CD4-positive, CD25-positive, alpha-beta regulatory T cell (primary cell): ENCODE data around the gene PTPRZ1. TPM values are rescaled to one million over a fixed set of nuclear protein-coding genes. Genes with fewer than 3 reads are reported as not detected.

Source experiments
- ATAC-seq, 2 donors: fragments of 150-1000 bp; cut with Tn5 transposase; one replicate each; pipeline ENCODE4 v1.10.0; 2021; ENCODE audit warnings: low read depth in 2 of 2, moderate number of reproducible peaks in 2 of 2, moderate library complexity in 1 of 2
- DNase-seq, 3 donors: peaks; one replicate each; pipeline versions ENCODE4 v3.0.0 to v3.0.0-alpha.2; 2012 to 2022; ENCODE audit warnings: mixed read lengths in 1 of 3
- H3K27ac ChIP-seq: one replicate; pipeline ENCODE4 v1.7.0; 2013; ENCODE audit warnings: mild to moderate bottlenecking, low read length; ENCODE audit not compliant: insufficient read depth, poor library complexity, severe bottlenecking
- H3K27me3 ChIP-seq: one replicate; pipeline ENCODE4 v1.7.0; 2013; ENCODE audit warnings: low read length; ENCODE audit not compliant: control insufficient read depth, insufficient read depth
- H3K36me3 ChIP-seq: one replicate; pipeline ENCODE4 v1.7.0; 2013; ENCODE audit warnings: mild to moderate bottlenecking, low read length, moderate library complexity; ENCODE audit not compliant: control insufficient read depth, insufficient read depth
- H3K4me1 ChIP-seq: 2 replicates; pipeline ENCODE4 v1.7.0; 2013; ENCODE audit warnings: mild to moderate bottlenecking, low read length; ENCODE audit not compliant: insufficient read depth, control insufficient read depth, poor library complexity, severe bottlenecking
- H3K4me3 ChIP-seq: one replicate; pipeline ENCODE4 v1.7.0; 2013; ENCODE audit warnings: low read depth, mild to moderate bottlenecking, low read length, moderate library complexity
- H3K9me3 ChIP-seq, 2 experiments: 1 replicate in 1 of 2; 2 replicates in 1 of 2; pipeline ENCODE4 v1.7.0; 2013; ENCODE audit warnings: low read length in 2 of 2, mild to moderate bottlenecking in 1 of 2, moderate library complexity in 1 of 2; ENCODE audit not compliant: control insufficient read depth in 2 of 2
- H3K27ac Mint-ChIP-seq, 3 donors: one replicate each; pipeline ENCODE4 v1.8.0; 2020 to 2022; ENCODE audit warnings: mild to moderate bottlenecking in 3 of 3, mixed read lengths in 3 of 3, moderate library complexity in 2 of 3
- H3K27me3 Mint-ChIP-seq: one replicate; pipeline ENCODE4 v1.8.0; 2022; ENCODE audit warnings: mild to moderate bottlenecking, mixed read lengths
- H3K36me3 Mint-ChIP-seq: one replicate; pipeline ENCODE4 v1.8.0; 2020; ENCODE audit warnings: mixed read lengths
- H3K4me1 Mint-ChIP-seq, 4 donors: one replicate each; pipeline ENCODE4 v1.8.0; 2020 to 2022; ENCODE audit warnings: mixed read lengths in 4 of 4, mild to moderate bottlenecking in 1 of 4
- H3K4me3 Mint-ChIP-seq, 4 donors: one replicate each; pipeline ENCODE4 v1.8.0; 2020 to 2022; ENCODE audit warnings: mild to moderate bottlenecking in 4 of 4, mixed read lengths in 4 of 4, moderate library complexity in 3 of 4
- H3K9me3 Mint-ChIP-seq, 7 donors: one replicate each; pipeline ENCODE4 v1.8.0; 2020 to 2022; ENCODE audit warnings: mixed read lengths in 7 of 7, mild to moderate bottlenecking in 3 of 7, moderate library complexity in 2 of 7
- polyA plus RNA-seq, 4 donors: library from polyadenylated mRNA; unstranded; fragments of 300-500 nt; fragmentation: Illumina TruSeq; gene quantifications; one replicate each; pipeline ENCODE4 v1.2.3, GENCODE V29; 2021
- total RNA-seq: library from RNA; stranded (reverse); gene quantifications from one replicate; pipeline ENCODE4 v1.2.3, GENCODE V29; 2022

Gene PTPRZ1
- total and polyA plus RNA-seq, 5 donors from 2014 or later, result not detected

- Mint-ChIP-seq H3K27me3 (no peaks in the 10 kb centered on the region), H3K9me3 (peaks cover 0 to 7% (median 0%) of the 10 kb centered on the region in 7 donors), H3K27ac (no peak overlapping the region), H3K36me3 (no peaks in the 10 kb centered on the region), H3K4me3 (peak overlapping the region in 1 of 4 donors; percentile 35), H3K4me1 (no peaks in the 10 kb centered on the region)
- no peaks in the 10 kb centered on the region for H3K4me1 ChIP-seq
- H3K27me3 ChIP-seq, result no peaks in the 10 kb centered on the region
- no peak overlapping the region for H3K27ac ChIP-seq
- ATAC-seq (no peak), DNase-seq (no peak)
- H3K9me3 ChIP-seq, result no peaks in the 10 kb centered on the region
- H3K36me3 ChIP-seq, result no peaks in the 10 kb centered on the region
- no peak overlapping the region for H3K4me3 ChIP-seq
These were observed 68.0 kb downstream of the PTPRZ1 start for GRCh38 chr7:121940918-121941317.

GRCh38 chr7:121941830-121942229 is 68.9 kb downstream of the PTPRZ1 start:
- Histone ChIP-seq H3K4me1 (no peaks in the 10 kb centered on the region), H3K9me3 (no peaks in the 10 kb centered on the region), H3K27me3 (no peaks in the 10 kb centered on the region), H3K27ac (no peak overlapping the region), H3K36me3 (no peaks in the 10 kb centered on the region), H3K4me3 (no peak overlapping the region)
- no peaks in the 10 kb centered on the region for H3K36me3 Mint-ChIP-seq
- ATAC-seq (no peak), DNase-seq (no peak)
- H3K27ac Mint-ChIP-seq, result no peak overlapping the region
- no peaks in the 10 kb centered on the region for H3K4me1 Mint-ChIP-seq
- no peaks in the 10 kb centered on the region for H3K27me3 Mint-ChIP-seq
- H3K4me3 Mint-ChIP-seq, result no peak overlapping the region
- H3K9me3 Mint-ChIP-seq, result peaks cover 0 to 12% (median 2%) of the 10 kb centered on the region in 7 donors

GRCh38 chr7:121945066-121945465 is 72.1 kb downstream of the PTPRZ1 start:
- Mint-ChIP-seq H3K4me1 (no peaks in the 10 kb centered on the region), H3K27ac (no peak overlapping the region), H3K27me3 (no peaks in the 10 kb centered on the region), H3K4me3 (no peak overlapping the region), H3K9me3 (peaks cover 0 to 10% (median 2%) of the 10 kb centered on the region in 7 donors), H3K36me3 (no peaks in the 10 kb centered on the region)
- no peak overlapping the region for H3K4me3 ChIP-seq
- H3K9me3 ChIP-seq, result no peaks in the 10 kb centered on the region
- H3K36me3 ChIP-seq, result no peaks in the 10 kb centered on the region
- DNase-seq (no peak), ATAC-seq (no peak)
- no peaks in the 10 kb centered on the region for H3K27me3 ChIP-seq
- H3K27ac ChIP-seq, result no peak overlapping the region
- no peaks in the 10 kb centered on the region for H3K4me1 ChIP-seq

- no peaks in the 10 kb centered on the region for H3K36me3 Mint-ChIP-seq
- H3K4me3 ChIP-seq, result no peak overlapping the region
- H3K4me1 ChIP-seq, result no peaks in the 10 kb centered on the region
- peaks cover 0 to 10% (median 2%) of the 10 kb centered on the region in 7 donors for H3K9me3 Mint-ChIP-seq
- no peak for ATAC-seq
- H3K36me3 ChIP-seq, result no peaks in the 10 kb centered on the region
- H3K27ac ChIP-seq, result no peak overlapping the region
- H3K9me3 ChIP-seq, result no peaks in the 10 kb centered on the region
- H3K4me3 Mint-ChIP-seq, result no peak overlapping the region
- DNase-seq, result no peak
- no peak overlapping the region for H3K27ac Mint-ChIP-seq
- no peaks in the 10 kb centered on the region for H3K27me3 Mint-ChIP-seq
- no peaks in the 10 kb centered on the region for H3K4me1 Mint-ChIP-seq
- H3K27me3 ChIP-seq, result no peaks in the 10 kb centered on the region
These were observed 72.7 kb downstream of the PTPRZ1 start for GRCh38 chr7:121945480-121946236.

GRCh38 chr7:121953164-121953563 is 80.2 kb downstream of the PTPRZ1 start:
- H3K27me3 ChIP-seq, result no peaks in the 10 kb centered on the region
- H3K4me1 Mint-ChIP-seq, result no peaks in the 10 kb centered on the region
- H3K36me3 ChIP-seq, result no peaks in the 10 kb centered on the region
- H3K4me1 ChIP-seq, result no peaks in the 10 kb centered on the region
- H3K9me3 ChIP-seq, result no peaks in the 10 kb centered on the region
- H3K9me3 Mint-ChIP-seq, result peaks cover 0 to 3% (median 1%) of the 10 kb centered on the region in 7 donors
- no peak overlapping the region for H3K27ac ChIP-seq
- no peaks in the 10 kb centered on the region for H3K36me3 Mint-ChIP-seq
- DNase-seq, result no peak
- H3K27me3 Mint-ChIP-seq, result no peaks in the 10 kb centered on the region
- ATAC-seq, result no peak
- no peak overlapping the region for H3K4me3 Mint-ChIP-seq
- no peak overlapping the region for H3K27ac Mint-ChIP-seq
- H3K4me3 ChIP-seq, result no peak overlapping the region

- ATAC-seq (no peak), DNase-seq (no peak)
- Histone ChIP-seq H3K9me3 (no peaks in the 10 kb centered on the region), H3K27ac (no peak overlapping the region), H3K4me1 (no peaks in the 10 kb centered on the region), H3K27me3 (no peaks in the 10 kb centered on the region), H3K36me3 (no peaks in the 10 kb centered on the region), H3K4me3 (no peak overlapping the region)
- Mint-ChIP-seq H3K4me3 (no peak overlapping the region), H3K9me3 (peaks cover 0 to 3% (median 1%) of the 10 kb centered on the region in 7 donors), H3K36me3 (no peaks in the 10 kb centered on the region), H3K4me1 (no peaks in the 10 kb centered on the region), H3K27ac (no peak overlapping the region), H3K27me3 (no peaks in the 10 kb centered on the region)
These were observed 80.6 kb downstream of the PTPRZ1 start for GRCh38 chr7:121953601-121954000.

- Mint-ChIP-seq H3K9me3 (peaks cover 0 to 4% (median 1%) of the 10 kb centered on the region in 7 donors), H3K27me3 (no peaks in the 10 kb centered on the region), H3K36me3 (no peaks in the 10 kb centered on the region), H3K4me1 (no peaks in the 10 kb centered on the region), H3K4me3 (no peak overlapping the region), H3K27ac (no peak overlapping the region)
- Histone ChIP-seq H3K4me1 (no peaks in the 10 kb centered on the region), H3K36me3 (no peaks in the 10 kb centered on the region), H3K27me3 (no peaks in the 10 kb centered on the region), H3K4me3 (no peak overlapping the region), H3K9me3 (no peaks in the 10 kb centered on the region), H3K27ac (no peak overlapping the region)
- DNase-seq (no peak), ATAC-seq (no peak)
These were observed 81.8 kb downstream of the PTPRZ1 start for GRCh38 chr7:121954803-121955202.

GRCh38 chr7:121957626-121958025 is 84.7 kb downstream of the PTPRZ1 start:
- Histone ChIP-seq H3K36me3 (no peaks in the 10 kb centered on the region), H3K4me3 (no peak overlapping the region), H3K4me1 (no peaks in the 10 kb centered on the region), H3K9me3 (no peaks in the 10 kb centered on the region), H3K27ac (no peak overlapping the region), H3K27me3 (no peaks in the 10 kb centered on the region)
- no peak overlapping the region for H3K4me3 Mint-ChIP-seq
- no peaks in the 10 kb centered on the region for H3K36me3 Mint-ChIP-seq
- H3K27me3 Mint-ChIP-seq, result no peaks in the 10 kb centered on the region
- H3K9me3 Mint-ChIP-seq, result peaks cover 0 to 6% (median 1%) of the 10 kb centered on the region in 7 donors
- DNase-seq (no peak), ATAC-seq (no peak)
- no peak overlapping the region for H3K27ac Mint-ChIP-seq
- H3K4me1 Mint-ChIP-seq, result no peaks in the 10 kb centered on the region
